ENCODE data around the gene CABP2.

The CABP2 gene

DNA sequence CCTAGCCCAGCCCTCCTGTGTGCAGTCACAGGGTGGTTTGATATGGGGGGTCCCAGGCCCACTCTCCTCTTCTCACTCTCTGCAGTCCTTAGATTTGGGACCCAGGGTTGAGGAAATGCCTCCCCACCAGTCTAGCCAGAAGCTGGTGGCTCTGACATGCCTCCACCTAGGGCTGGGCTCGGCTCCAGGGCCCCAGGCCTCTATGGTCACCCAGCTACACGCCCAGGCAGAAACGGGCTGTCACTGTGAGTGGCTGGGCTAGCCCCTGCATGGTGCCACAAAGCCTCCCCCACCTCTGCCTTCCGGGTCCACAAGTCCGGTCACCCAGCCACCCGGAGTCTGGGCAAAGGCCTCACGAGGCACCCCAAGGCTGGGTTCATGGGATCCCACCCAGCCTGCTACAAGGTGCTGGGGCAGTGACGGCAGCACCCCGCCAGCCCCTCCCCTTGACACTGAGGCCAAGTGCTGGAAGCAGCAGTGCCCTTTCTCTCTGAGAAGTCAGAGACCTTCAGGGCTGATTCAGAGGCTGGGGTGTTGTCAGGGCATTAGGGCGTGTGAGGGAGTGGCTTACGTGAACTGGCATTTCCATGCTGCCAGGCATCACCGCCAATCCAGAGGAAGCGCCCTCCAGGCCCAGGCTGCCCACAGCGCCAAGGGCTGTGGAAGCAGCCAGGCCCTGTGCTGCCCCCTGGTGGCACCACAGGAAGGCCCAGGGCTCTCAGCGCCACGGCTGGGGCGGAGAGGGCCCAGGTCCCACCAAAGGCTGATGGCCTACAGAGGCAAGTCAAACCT, 17.4 kb downstream of the CABP2 start (continued):
- TF ChIP-seq, protein P1, sequence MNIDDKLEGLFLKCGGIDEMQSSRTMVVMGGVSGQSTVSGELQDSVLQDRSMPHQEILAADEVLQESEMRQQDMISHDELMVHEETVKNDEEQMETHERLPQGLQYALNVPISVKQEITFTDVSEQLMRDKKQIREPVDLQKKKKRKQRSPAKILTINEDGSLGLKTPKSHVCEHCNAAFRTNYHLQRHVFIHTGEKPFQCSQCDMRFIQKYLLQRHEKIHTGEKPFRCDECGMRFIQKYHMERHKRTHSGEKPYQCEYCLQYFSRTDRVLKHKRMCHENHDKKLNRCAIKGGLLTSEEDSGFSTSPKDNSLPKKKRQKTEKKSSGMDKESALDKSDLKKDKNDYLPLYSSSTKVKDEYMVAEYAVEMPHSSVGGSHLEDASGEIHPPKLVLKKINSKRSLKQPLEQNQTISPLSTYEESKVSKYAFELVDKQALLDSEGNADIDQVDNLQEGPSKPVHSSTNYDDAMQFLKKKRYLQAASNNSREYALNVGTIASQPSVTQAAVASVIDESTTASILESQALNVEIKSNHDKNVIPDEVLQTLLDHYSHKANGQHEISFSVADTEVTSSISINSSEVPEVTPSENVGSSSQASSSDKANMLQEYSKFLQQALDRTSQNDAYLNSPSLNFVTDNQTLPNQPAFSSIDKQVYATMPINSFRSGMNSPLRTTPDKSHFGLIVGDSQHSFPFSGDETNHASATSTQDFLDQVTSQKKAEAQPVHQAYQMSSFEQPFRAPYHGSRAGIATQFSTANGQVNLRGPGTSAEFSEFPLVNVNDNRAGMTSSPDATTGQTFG (tag by site-specific recombination; IDR thresholded peaks at IDR 0.05; ENCODE audit: borderline replicate concordance): no peak
- TF ChIP-seq GLI2 (tag by site-specific recombination; IDR thresholded peaks at IDR 0.05; ENCODE audit: borderline replicate concordance, low read depth): no peak
- peak; percentile 24; the same call in 1 of the 2 replicates for TF ChIP-seq ZBTB10 (tag by site-specific recombination; IDR thresholded peaks at IDR 0.05)
- no peak for TF ChIP-seq PBX3 (CRISPR knock-in tag; IDR thresholded peaks at IDR 0.05)
- TF ChIP-seq ZIC2 (tag by site-specific recombination; IDR thresholded peaks at IDR 0.05): peak; percentile 71
- no peak for TF ChIP-seq ZNF558 (tag by site-specific recombination; IDR thresholded peaks at IDR 0.05)
- no peak for TF ChIP-seq ZNF114 (tag by site-specific recombination; IDR thresholded peaks at IDR 0.05)
- no peak for TF ChIP-seq ZNF623 (tag by site-specific recombination; IDR thresholded peaks at IDR 0.05)
- TF ChIP-seq BCL6B (tag by site-specific recombination; IDR thresholded peaks at IDR 0.05): no peak
- TF ChIP-seq, protein P2, sequence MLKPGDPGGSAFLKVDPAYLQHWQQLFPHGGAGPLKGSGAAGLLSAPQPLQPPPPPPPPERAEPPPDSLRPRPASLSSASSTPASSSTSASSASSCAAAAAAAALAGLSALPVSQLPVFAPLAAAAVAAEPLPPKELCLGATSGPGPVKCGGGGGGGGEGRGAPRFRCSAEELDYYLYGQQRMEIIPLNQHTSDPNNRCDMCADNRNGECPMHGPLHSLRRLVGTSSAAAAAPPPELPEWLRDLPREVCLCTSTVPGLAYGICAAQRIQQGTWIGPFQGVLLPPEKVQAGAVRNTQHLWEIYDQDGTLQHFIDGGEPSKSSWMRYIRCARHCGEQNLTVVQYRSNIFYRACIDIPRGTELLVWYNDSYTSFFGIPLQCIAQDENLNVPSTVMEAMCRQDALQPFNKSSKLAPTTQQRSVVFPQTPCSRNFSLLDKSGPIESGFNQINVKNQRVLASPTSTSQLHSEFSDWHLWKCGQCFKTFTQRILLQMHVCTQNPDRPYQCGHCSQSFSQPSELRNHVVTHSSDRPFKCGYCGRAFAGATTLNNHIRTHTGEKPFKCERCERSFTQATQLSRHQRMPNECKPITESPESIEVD (tag by site-specific recombination; IDR thresholded peaks at IDR 0.05): no peak
- TF ChIP-seq ZNF221 (tag by site-specific recombination; IDR thresholded peaks at IDR 0.05; ENCODE audit: borderline replicate concordance): no peak
- TF ChIP-seq GLIS1 (tag by site-specific recombination; IDR thresholded peaks at IDR 0.05): no peak
- TF ChIP-seq OVOL3 (tag by site-specific recombination; IDR thresholded peaks at IDR 0.05): no peak
- no peak for TF ChIP-seq ZNF184 (tag by site-specific recombination; IDR thresholded peaks at IDR 0.05)
- peak; percentile 58; the same call in 1 of the 2 replicates for TF ChIP-seq ZNF660 (tag by site-specific recombination; IDR thresholded peaks at IDR 0.05)
- TF ChIP-seq ZNF521 (tag by site-specific recombination; IDR thresholded peaks at IDR 0.05): no peak
- no peak for TF ChIP-seq ZNF223 (tag by site-specific recombination; IDR thresholded peaks at IDR 0.05)
- TF ChIP-seq, protein P3, sequence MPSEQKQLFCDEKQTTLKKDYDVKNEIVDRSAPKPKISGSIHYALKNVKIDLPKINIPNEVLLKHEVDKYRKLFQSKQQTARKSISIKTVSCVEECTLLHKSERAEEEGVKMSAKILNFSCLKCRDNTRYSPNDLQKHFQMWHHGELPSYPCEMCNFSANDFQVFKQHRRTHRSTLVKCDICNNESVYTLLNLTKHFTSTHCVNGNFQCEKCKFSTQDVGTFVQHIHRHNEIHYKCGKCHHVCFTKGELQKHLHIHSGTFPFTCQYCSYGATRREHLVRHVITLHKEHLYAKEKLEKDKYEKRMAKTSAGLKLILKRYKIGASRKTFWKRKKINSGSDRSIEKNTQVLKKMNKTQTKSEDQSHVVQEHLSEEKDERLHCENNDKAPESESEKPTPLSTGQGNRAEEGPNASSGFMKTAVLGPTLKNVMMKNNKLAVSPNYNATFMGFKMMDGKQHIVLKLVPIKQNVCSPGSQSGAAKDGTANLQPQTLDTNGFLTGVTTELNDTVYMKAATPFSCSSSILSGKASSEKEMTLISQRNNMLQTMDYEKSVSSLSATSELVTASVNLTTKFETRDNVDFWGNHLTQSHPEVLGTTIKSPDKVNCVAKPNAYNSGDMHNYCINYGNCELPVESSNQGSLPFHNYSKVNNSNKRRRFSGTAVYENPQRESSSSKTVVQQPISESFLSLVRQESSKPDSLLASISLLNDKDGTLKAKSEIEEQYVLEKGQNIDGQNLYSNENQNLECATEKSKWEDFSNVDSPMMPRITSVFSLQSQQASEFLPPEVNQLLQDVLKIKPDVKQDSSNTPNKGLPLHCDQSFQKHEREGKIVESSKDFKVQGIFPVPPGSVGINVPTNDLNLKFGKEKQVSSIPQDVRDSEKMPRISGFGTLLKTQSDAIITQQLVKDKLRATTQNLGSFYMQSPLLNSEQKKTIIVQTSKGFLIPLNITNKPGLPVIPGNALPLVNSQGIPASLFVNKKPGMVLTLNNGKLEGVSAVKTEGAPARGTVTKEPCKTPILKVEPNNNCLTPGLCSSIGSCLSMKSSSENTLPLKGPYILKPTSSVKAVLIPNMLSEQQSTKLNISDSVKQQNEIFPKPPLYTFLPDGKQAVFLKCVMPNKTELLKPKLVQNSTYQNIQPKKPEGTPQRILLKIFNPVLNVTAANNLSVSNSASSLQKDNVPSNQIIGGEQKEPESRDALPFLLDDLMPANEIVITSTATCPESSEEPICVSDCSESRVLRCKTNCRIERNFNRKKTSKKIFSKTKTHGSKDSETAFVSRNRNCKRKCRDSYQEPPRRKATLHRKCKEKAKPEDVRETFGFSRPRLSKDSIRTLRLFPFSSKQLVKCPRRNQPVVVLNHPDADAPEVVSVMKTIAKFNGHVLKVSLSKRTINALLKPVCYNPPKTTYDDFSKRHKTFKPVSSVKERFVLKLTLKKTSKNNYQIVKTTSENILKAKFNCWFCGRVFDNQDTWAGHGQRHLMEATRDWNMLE (tag by site-specific recombination; conservative IDR thresholded peaks at IDR 0.05; ENCODE audit: low read depth): no peak
- TF ChIP-seq, protein P4, sequence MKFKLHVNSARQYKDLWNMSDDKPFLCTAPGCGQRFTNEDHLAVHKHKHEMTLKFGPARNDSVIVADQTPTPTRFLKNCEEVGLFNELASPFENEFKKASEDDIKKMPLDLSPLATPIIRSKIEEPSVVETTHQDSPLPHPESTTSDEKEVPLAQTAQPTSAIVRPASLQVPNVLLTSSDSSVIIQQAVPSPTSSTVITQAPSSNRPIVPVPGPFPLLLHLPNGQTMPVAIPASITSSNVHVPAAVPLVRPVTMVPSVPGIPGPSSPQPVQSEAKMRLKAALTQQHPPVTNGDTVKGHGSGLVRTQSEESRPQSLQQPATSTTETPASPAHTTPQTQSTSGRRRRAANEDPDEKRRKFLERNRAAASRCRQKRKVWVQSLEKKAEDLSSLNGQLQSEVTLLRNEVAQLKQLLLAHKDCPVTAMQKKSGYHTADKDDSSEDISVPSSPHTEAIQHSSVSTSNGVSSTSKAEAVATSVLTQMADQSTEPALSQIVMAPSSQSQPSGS (tag by site-specific recombination; IDR thresholded peaks at IDR 0.05; ENCODE audit: low read depth): no peak
- no peak for TF ChIP-seq ZNF324 (tag by site-specific recombination; IDR thresholded peaks at IDR 0.05)
- no peak for TF ChIP-seq ZNF560 (tag by site-specific recombination; IDR thresholded peaks at IDR 0.05; ENCODE audit: borderline replicate concordance)
- no peak for TF ChIP-seq ZNF138 (tag by site-specific recombination; IDR thresholded peaks at IDR 0.05; ENCODE audit: borderline replicate concordance)
- no peak for TF ChIP-seq SCRT2 (tag by site-specific recombination; IDR thresholded peaks at IDR 0.05)

Measured in HEK293 (cell line).